NT2/D1 (cell line): ENCODE data around the gene SSH2.

Experiments used
- YY1 ChIP-seq: IDR thresholded peaks from 2 replicates; pipeline ENCODE4 v1.6.1; 2011; ENCODE audit not compliant: insufficient read length, insufficient read depth
- ZNF274 ChIP-seq: IDR thresholded peaks from 2 replicates; pipeline ENCODE4 v1.6.1; 2011; ENCODE audit warnings: mild to moderate bottlenecking, low read depth, low read length

- TF ChIP-seq ZNF274 (no peak), YY1 (no peak)
Observed at GRCh38 chr17:29764217-29764616, 165.8 kb downstream of the SSH2 start.
